Psoas muscle (tissue), 8 donors: ENCODE results near the gene SIGLEC7. TPM values are rescaled to one million over a fixed set of nuclear protein-coding genes. Genes with fewer than 3 reads are reported as not detected.
A peak's percentile ranks its signal among the peaks of the same experiment; 100 is the strongest.

Source experiments
- ATAC-seq, 4 donors: fragments of 200-7000 bp; cut with Tn5 transposase; one replicate each; pipeline ENCODE4 v1.9.1; 2020; ENCODE audit warnings: moderate library complexity in 3 of 4, mild to moderate bottlenecking in 2 of 4
- DNase-seq, 2 donors: peaks; one replicate each; pipeline ENCODE4 v3.0.0-alpha.2; 2020
- H3K27ac ChIP-seq: fragments of 200-600 bp; one replicate; pipeline ENCODE4 v1.8.0; 2022
- H3K27me3 ChIP-seq, 3 donors: fragments of 200-600 bp in 1 of 3; one replicate each; pipeline versions ENCODE4 v1.6.1 to v1.8.0; 2013 to 2022; ENCODE audit warnings: low read length in 2 of 3, mild to moderate bottlenecking in 2 of 3, moderate library complexity in 1 of 3; ENCODE audit not compliant: insufficient read depth in 3 of 3
- H3K36me3 ChIP-seq, 2 donors: fragments of 200-600 bp in 1 of 2; one replicate each; pipeline versions ENCODE4 v1.6.1 to v1.8.0; 2013 to 2022; ENCODE audit warnings: low read depth in 1 of 2, mild to moderate bottlenecking in 1 of 2, moderate library complexity in 1 of 2; ENCODE audit not compliant: insufficient read depth in 1 of 2
- H3K4me1 ChIP-seq: fragments of 200-600 bp; one replicate; pipeline ENCODE4 v1.8.0; 2022
- H3K4me3 ChIP-seq: fragments of 200-600 bp; one replicate; pipeline ENCODE4 v1.8.0; 2022; ENCODE audit warnings: mild to moderate bottlenecking
- H3K9me3 ChIP-seq: fragments of 200-600 bp; one replicate; pipeline ENCODE4 v1.8.0; 2022
- CTCF ChIP-seq: fragments of 200-600 bp; IDR thresholded peaks from one replicate; pipeline ENCODE4 v1.8.0; 2022; ENCODE audit warnings: antibody characterized with exemption
- WGBS, 3 donors: extraction: QIAGEN DNeasy Blood & Tissue Kit; methylation state at CpG; one replicate each; pipeline versions ENCODE4 v1.1.6 to v1.1.7; 2013; 5-methylcytosine and 5-hydroxymethylcytosine counted together
- intact Hi-C, 2 donors: fragments of 100-400 bp; cut with DNase I; formaldehyde crosslinking; loops; one replicate each; pipeline versions ENCODE4 v1.11.0 to v1.14.2; 2022
- polyA plus RNA-seq, 3 donors: library from polyadenylated mRNA; stranded (reverse); fragments of 200-250 nt; gene quantifications; one replicate each; pipeline ENCODE4 v1.2.3, GENCODE V29; 2013
- total RNA-seq, 4 donors: library from RNA; stranded (reverse); fragmentation: NEBNext Ultra II Directional in 2 of 4; extraction: Animal tissue kit (Norgen Biotek cat#: 25700) in 2 of 4; gene quantifications; one replicate each; pipeline versions ENCODE4 v1.2.1 to v1.2.4, GENCODE V29; 2021 to 2023
- donor health status: healthy with polysubstance abuse.
- donor health status: DM: no; HTN: no; CAD: no; lungs with moderate emphysema.
- donor health status: Bipolar disorder and iron deficiency.
- donor health status: healthy.
- donor health status: DM: yes; HTN: yes; CAD: no.
- donor health status: DM: no; HTN: no; CAD: no.
- donor health status: DM: no; HTN: no; CAD: no.
- donor health status: DM: yes; HTN: yes; CAD: no.

Gene SIGLEC7
- total and polyA plus RNA-seq, 7 donors = 0.08 to 0.82 (median 0.50) TPM; not detected in 1

GRCh38 chr19:51099047-51099382, 43.1 kb upstream of the SIGLEC7 start:
- no peak for TF ChIP-seq CTCF
- intact Hi-C loops = loop anchor here in 1 of 2 donors (5.0 kb wide), 1 partner anchor 77 kb away; no protein-coding TSS in a partner anchor

GRCh38 chr19:51100601-51101000, 41.5 kb upstream of the SIGLEC7 start:
- Histone ChIP-seq H3K27ac (no peak overlapping the region), H3K36me3 (peaks cover 10 to 44% of the 10 kb centered on the region in 2 donors), H3K4me1 (peaks cover 4% of the 10 kb centered on the region), H3K9me3 (no peaks in the 10 kb centered on the region), H3K4me3 (no peak overlapping the region), H3K27me3 (no peaks in the 10 kb centered on the region)
- TF ChIP-seq CTCF = no peak
- 42 to 48% (median 47%) methylated on average over 3 of the region's 3 CpGs for WGBS, 3 donors
- ATAC-seq (no peak), DNase-seq (no peak)
- intact Hi-C loops = loop anchor here in 1 of 2 donors (10.0 kb wide), 1 partner anchor 286 kb away; no protein-coding TSS in a partner anchor

More at GRCh38 chr19:51099047-51099382, 43.1 kb upstream of the SIGLEC7 start:
- DNase-seq = no peak
- peaks cover 7 to 35% of the 10 kb centered on the region in 2 donors for H3K36me3 ChIP-seq
- peaks cover 4% of the 10 kb centered on the region for H3K4me1 ChIP-seq
- H3K27ac ChIP-seq = no peak overlapping the region
- 67 to 77% (median 67%) methylated on average over 22 of the region's 22 CpGs for WGBS, 3 donors
- H3K9me3 ChIP-seq = no peaks in the 10 kb centered on the region
- no peak overlapping the region for H3K4me3 ChIP-seq
- no peaks in the 10 kb centered on the region for H3K27me3 ChIP-seq
- no peak for ATAC-seq

- H3K4me3 ChIP-seq = no peak overlapping the region
- DNase-seq (no peak), ATAC-seq (peak in 2 of 4 donors; percentile 43 to 58)
- H3K27me3 ChIP-seq = no peaks in the 10 kb centered on the region
- peaks cover 10 to 44% of the 10 kb centered on the region in 2 donors for H3K36me3 ChIP-seq
- 51 to 61% (median 53%) methylated on average over 5 of the region's 5 CpGs for WGBS, 3 donors
- intact Hi-C loops = loop anchor here in 1 of 2 donors (10.0 kb wide), 1 partner anchor 287 kb away; no protein-coding TSS in a partner anchor
- H3K9me3 ChIP-seq = no peaks in the 10 kb centered on the region
- no peak overlapping the region for H3K27ac ChIP-seq
- H3K4me1 ChIP-seq = peaks cover 4% of the 10 kb centered on the region
- no peak for TF ChIP-seq CTCF
Measured at GRCh38 chr19:51101171-51101865, 40.8 kb upstream of the SIGLEC7 start.

GRCh38 chr19:51102991-51103390, 39.1 kb upstream of the SIGLEC7 start:
- Histone ChIP-seq H3K27me3 (no peaks in the 10 kb centered on the region), H3K9me3 (no peaks in the 10 kb centered on the region), H3K27ac (no peak overlapping the region), H3K4me1 (peaks cover 11% of the 10 kb centered on the region), H3K36me3 (peaks cover 10 to 44% of the 10 kb centered on the region in 2 donors), H3K4me3 (no peak overlapping the region)
- no peak for TF ChIP-seq CTCF
- ATAC-seq (no peak), DNase-seq (no peak)
- 85 to 95% (median 92%) methylated on average over 7 of the region's 7 CpGs for WGBS, 3 donors
- intact Hi-C loops = loop anchor here in 1 of 2 donors (10.0 kb wide), 1 partner anchor 288 kb away; no protein-coding TSS in a partner anchor
